NCI-H2081 (cell line): ENCODE results near the gene SLC24A3.

ENCODE experiments used
- DNase-seq, 2 experiments: peaks; one replicate each; lab custom pipeline; 2025; lab: John Stamatoyannopoulos, UW

The SLC24A3 gene

DNA sequence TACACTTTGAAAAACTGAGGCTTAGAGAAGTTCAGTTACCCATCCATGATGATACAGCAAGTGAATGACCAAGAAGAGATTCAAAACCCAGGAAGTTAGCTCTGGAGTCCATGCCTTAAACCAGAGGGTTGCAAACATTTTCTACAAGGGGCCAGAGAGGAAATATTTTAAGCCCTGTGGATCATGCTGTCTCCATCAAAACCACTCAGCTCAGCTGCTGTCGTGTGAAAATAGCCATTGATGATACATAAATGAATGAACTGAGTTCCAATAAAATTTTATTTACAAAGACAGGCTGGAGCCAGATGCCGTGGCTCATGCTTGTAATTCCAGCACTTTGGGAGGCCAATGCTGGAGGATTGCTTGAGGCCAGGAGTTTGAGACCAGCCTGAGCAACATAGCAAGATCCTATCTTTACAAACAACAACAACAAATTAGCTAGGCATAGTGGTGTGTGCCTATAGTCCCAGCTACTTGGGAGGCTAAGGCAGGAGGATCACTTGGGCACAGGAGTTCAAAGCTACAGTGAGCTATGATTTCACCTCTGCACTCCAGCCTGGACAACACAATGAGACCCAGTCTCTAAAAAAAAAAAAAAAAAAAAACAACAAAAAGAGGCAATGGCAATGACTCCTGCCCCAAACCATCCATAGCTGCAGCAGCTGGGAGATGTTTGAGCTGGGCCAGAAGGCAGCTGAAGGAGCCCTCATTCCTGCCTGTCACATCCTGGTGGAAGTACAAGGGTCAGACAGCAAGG lies 501.6 kb downstream of the SLC24A3 start:
- no peak for DNase-seq

DNA sequence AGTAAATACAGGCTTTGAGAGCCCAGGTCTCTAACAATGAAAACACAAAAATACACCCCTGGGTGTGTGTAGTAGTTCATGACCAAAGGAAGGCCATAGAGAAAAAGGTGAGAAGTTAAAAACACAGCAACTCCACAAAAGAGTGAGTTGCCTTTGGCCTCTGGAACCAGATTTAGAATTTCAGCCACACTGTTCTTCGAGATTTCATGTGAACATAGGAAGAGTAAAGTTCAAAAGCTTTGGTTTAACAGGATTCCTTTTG lies 502.1 kb downstream of the SLC24A3 start:
- DNase-seq = no peak

DNA sequence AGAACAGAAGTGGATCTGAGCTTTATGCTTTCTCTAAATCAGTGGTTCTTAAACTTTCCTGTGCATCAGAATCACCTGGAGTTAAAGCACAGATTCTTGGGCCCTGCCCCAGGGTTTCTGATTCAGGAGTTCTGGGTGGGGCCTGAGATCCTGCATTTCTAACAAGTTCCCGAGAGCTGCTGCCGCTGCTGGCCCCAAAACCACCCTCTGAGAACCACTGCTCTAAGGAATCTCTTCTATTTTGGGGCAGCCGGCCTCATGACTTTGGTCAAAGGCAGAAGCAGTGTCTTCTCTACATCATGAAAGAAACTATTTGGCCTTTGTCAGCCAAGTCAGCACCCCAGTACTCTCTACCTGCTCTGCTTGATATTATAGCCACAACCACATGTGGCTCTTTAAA lies 503.5 kb downstream of the SLC24A3 start:
- DNase-seq = no peak

DNA sequence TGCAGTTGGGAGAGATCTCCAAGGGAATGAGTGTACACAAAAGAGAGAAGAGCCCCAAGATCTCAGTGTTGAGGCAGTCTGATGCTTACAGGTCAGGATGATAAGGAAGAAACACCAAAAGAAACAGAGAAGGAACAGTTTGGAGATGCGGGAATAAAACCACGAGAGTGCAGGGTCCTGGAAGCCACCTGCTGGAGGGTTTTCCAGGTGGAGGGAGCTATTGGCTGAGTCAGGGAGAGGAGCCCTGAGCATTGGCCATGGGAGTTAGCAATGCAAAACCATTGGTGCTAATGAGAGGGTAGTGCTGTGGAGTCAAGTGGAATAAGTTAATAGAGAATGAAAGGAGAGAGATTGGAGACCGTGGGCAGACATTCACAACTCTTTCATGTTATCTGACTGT lies 506.4 kb downstream of the SLC24A3 start:
- DNase-seq = no peak

DNA sequence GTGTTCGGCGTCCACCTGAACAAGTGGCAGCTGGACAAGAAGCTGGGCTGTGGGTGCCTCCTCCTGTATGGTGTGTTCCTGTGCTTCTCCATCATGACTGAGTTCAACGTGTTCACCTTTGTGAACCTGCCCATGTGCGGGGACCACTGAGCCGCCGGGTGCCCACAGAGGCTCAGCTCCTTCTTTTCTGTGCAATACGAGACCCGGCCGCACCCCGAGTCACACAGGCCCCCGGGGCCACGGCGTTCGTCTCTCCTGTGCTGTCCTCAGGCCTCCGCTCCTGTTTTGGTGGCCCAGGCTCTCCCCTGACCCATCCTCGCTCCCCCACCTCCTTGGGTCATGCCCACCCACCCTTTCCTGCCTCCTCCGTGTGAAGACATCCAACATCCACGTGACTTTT lies 508.5 kb downstream of the SLC24A3 start:
- DNase-seq = no peak

DNA sequence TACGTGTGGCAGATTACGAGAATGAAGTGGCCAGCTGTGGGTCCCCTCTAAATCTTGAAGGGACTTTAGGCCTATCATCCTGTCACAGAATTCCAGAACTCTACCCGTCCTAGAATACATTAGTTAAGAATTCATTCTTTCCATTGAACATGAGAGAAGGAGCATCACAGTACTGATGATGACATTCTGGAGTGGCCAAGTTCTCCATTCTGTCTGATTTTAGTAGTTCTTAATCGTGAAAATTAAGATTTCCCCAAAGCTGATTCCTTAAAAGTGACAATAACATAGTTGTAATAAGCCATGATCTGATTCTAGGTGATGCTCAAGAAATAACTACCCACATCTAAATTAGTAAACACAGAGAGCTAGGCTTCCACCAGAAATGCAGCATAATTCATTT lies 510.6 kb downstream of the SLC24A3 start:
- DNase-seq = no peak

DNA sequence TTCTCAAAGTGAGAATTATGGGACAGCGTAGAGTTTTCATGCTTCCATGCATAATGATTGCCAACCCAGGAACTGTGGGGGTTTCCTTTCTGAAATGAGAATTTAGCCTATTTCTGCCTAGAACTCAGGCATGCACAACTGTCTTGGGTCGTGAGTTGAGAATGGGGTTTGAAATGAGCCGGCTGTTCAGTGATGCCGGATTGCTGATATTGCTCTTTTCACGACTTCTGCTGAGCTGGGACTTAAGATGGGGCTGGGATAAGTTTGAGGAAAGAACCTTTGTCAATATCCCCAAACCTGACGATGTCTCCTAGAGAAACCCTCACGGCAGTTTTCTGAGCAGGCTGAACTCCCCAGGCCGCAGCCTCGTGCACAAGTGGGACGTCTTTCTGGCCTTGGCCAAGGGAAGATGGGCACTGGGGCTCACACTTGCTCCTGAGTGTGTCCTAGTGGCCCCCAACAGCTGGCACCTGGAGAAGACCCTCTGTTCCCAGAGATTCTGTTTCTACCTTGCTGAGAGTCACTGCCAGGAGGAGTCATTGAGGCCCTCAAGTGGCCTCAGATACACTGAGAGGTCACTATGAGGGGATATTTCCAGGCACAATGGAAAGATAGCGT lies 511.5 kb downstream of the SLC24A3 start:
- DNase-seq = no peak

DNA sequence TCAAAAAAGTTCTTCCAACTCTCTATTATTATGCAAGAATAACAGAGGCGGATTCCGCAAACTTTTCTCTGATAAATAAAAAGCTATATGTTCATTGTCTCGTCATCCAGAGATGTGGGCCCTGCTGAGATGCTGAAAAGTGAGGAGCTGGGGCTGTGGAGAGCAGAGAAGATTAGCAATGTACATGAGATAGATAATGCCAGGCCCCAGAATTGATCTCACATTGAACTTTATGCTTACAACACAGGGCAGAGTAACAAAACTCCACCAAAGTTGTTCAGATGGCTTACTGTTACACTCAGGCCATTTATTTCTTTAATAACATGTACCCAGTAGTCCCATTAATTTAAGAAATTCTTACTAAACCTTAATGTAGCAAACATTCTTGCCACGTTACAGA lies 512.9 kb downstream of the SLC24A3 start:
- DNase-seq = no peak

DNA sequence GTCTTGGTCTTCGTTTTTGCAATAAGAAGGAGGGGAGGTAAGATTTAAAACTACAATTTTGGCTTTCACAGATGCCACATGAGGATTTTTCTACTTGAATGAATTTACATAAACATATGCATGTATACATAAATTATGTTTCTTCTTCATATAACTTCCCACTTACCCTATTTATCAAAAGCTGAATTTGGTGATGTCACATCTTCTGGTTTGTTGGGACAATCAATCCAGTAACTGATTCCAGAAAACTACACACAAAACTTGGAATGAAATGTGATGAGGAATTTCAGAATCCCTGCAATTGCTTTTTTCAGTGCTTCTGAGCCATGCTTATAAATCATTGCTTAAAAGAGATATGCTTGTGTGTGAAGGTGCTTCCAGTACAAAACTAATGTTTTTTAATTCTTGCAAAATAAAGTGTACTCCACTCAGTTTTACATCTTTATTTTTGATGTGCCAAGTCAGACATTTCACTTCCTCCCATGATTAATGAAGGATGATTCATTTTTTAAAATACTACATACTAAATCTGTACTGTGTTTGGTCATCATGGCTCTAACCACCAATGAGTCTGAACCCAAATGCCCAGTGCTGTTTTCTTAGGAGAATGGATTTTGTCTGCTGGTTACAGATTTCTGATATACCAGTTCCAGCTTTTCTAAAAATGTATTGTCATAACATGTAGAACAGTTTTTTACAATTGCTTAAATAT lies 513.5 kb downstream of the SLC24A3 start:
- DNase-seq = no peak

DNA sequence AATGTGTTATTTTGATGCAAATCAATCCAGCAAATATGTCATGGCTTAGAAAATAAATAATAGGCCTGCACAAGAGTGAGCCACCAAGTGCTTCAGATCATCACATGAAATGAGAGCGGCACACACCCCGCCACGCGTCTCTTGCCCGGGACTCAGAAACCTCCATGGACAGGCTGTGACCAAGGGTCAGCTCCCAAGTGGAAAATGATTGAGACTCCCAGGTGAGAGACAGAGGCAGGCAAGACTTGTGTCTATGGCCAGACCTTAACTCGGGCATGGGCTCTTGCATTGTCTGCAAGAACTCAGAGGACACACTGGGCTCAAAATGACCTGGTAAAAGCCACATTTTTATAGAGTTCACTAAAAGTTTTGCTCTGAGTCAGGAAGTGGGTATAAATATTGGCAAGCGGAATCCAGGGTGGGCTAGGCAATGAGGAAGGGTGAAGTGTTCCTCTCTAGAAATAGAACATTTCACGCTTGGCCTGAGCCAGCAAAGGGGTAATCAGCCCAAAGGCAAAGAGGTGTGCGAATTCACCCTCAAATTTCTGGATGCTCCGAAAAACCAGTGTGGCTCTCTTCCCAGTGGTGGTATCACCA lies 514.9 kb downstream of the SLC24A3 start:
- no peak for DNase-seq

DNA sequence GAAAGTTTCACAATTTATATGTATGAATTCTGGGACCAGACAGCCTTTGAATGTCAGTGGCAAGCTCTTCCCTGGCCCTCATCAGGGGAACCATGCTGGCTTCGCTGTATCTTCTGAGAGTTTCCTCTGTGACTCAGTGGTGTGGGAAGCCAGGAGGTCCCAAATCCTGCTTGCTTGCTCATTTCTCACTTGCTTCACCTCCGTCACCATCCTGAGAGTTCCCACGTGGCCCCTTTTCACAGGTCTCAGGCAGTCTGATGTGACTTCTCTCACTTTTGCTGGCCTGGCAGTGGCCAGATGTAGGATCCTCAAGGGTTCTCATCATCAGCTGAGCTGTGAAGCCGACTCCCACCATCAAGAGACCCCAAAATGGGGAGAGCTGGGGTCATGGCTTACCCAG lies 517.2 kb downstream of the SLC24A3 start:
- no peak for DNase-seq

DNA sequence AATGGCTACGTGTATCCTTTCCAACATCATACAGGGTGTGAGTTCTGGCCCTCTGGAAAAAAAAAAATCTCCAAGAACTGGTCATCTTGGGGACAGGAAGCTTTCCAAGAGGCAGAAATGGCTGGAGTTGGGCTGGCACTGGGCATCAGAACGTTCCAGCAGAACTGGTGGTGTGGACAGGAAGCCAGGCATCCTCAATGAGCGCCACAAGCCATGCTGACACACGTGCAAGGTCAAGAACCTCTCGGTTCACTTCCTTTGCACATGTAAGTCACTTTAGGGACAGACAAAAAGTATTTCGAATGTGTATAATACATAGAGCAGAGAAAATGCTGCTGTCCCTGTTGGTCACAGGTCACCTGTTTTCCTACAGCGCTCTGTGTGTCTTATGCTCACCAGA lies 518.3 kb downstream of the SLC24A3 start:
- no peak for DNase-seq

DNA sequence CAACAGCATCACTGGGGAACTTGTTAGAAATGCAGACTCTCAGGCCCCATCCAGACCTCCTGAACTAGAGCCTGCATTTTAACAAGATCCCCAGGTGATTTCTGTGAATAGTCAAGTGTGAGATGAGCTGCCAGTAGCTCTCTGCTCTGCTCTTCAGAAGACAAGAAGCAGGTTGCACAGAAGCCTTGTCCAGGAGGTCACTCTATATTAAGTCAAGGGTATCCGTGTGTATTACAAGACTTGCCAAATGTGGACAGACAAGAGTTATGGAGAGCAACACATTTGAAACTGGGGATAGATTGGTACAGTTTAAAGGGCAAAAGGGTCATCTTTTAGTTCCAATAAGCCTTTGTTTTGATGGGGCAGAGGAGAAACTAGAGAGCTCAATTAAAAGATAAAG lies 522.4 kb downstream of the SLC24A3 start:
- DNase-seq = no peak

DNA sequence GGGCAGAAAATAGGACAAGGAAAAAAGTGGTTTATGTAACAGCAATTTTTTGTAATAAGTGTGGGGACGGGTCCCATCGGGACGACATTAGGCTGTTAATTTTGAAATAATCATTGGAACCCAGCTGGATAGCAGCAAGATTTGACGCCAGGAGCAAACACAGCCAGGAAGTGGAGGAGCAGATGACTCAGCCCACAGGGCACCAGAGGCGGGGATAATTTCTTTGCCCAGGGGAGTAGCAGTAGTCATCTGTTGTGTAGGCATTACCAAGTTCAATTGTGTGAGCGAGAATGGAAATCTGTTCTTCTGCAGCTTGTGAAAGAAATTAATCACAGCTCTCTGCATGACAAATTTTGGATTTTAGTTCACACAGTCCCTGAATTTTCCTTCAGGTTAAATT lies 523.0 kb downstream of the SLC24A3 start:
- DNase-seq = peak; percentile 56 to 77

DNA sequence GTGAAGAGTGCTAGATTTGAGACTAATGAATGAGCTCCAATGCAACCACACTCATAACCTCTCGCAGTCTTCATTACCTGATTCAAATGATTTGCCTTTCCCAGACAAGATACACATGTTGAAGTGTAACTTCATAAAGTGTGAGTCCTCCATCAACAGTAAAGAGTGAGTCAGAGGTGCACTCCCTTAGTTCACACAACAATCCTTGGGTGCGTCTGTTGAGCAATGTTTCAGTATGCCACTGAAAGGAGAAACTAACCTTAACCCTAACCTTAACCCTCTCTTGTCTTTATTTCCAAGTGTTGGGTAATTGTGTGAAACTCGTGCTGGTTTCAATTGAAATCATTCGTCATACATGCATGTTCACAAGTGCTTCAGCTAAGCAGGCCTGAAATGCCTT lies 524.6 kb downstream of the SLC24A3 start:
- DNase-seq = no peak

DNA sequence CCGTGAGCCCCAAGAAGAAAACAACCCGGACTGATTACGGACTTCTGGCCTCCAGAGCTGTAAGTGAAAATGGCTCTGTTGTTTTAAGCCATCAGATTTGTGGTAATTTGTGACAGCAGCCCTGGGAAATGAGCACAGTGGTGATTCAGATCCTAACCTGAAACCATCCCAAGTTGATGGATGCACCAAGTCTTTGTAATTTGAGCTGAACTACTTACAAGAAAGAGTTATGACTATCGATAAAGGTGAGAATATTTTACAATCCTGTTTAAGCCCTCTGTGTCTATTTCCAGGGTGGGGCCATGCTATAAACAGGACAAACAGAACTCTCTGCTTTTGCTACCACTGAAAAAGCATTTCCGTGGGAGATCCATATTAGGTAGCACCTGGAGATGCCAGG lies 526.5 kb downstream of the SLC24A3 start:
- no peak for DNase-seq

DNA sequence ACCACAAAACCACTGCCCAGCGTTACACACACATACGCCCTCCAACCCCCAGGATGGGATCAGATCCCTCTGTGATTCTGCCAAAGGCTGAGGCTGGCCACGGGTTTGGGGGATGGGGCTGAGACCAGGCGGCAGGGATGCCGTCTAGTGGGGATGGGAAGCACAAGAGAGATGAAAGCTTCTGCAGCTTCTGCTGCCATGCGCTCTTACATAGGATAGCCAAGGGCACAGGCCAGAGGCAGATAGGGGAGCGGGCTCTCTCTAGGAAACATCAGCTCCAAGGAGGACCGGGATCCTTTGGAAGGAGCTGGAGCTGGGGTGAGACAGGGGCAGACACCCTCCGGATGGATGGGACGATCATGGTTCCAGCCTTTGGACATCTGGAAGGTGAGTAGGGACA lies 526.9 kb downstream of the SLC24A3 start:
- no peak for DNase-seq

DNA sequence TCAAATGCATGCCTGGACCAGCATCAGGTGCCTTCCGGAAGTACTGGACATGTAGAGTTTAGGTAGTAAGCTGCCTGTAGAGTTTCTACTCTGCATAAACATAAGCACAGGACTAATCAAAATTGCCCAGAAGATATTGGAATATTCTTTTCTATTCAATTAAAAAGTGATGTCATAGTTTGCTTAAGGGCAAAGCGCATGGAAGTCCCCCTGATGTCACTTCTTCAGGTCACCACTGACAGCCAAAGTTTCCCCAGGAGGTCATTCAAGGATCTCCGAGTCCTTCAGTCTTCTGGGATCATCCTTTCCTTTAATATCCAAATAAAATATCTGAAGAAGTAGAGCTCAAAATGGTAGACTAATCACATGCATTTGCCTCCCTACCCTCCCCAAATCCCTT lies 528.1 kb downstream of the SLC24A3 start:
- DNase-seq = no peak

DNA sequence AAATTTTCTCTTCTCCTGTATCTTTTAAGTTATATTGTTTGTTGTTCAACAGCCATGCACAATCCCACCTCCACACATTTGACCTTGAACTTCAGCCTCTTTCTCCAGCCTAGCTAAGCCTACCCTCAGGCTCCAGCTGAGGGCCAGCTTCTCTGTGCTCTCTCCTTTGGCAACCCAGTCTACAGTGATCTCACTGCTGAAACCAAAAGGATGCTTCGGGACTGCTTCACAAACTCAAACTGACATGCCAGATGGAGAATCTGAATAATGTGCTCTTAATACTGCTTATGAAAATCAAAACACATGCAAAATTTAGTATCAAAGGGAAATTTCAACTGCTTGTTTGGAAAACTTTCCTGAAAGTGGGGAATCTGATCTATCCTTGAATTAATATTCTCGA lies 529.5 kb downstream of the SLC24A3 start:
- DNase-seq = no peak

DNA sequence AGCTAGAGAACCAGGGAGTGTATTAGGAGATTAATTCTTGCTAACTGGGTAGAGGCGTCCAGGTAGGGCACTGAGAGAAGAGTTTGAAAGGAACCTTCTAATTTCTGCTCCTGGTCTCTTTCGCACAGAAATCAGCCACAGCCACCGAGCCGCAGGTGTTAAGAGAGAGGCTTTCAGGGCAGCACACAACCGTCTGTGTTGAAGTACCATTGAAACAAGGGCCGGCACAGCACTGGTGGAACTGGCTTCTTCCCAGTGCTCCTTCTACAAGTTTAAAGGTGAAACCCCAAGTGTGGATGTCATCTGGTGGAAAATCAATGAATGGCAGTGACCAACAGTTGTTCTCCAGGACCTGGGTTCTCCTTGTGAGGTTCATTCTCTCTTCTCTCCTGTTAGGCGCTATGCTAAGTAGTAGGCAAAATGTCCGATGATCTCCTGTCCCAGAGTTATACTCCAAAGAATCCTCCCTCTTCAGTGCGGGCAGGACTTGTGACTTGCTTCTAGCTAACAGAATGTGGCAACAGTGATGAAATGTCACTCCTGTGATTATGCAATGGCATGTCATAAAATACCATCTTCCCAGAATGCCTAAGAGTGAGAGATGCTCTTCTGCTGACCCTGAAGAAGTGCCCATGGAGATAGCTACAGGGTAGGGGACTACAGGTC lies 530.7 kb downstream of the SLC24A3 start:
- no peak for DNase-seq

DNA sequence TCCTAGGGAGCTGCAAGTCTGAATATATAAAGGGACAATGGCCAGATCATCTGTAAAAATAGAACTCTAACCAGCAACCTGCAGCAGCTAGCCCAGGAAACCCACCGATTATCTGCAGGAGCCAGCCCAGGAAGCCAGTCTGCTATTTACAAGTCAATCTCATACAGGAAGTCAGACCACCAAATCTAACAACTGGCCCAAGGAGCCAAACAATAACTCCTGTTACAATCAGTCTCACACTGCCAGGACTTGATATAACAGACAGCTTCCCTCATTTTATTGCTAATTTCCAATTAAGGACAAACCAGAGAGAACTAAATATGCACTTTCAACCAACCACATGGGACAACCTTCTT lies 531.2 kb downstream of the SLC24A3 start:
- no peak for DNase-seq

DNA sequence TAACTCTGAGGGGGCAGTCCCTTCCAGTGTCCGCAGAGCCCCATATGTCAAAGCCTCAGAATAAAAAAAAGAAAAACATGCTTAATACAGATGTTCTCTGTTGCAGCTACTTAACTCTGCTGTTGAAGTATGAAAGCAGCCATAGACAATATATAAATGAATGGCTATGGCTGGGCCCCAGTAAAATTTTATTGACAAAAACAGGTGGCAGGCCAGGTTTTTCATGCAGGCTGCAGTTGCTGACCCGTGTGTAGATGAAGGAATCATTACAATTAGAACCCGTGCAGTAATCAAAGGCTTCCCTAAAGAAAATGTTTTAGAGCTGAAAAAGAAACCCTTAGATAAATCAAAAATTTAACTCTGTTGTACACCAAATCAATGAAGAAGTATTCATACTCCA lies 532.7 kb downstream of the SLC24A3 start:
- no peak for DNase-seq

DNA sequence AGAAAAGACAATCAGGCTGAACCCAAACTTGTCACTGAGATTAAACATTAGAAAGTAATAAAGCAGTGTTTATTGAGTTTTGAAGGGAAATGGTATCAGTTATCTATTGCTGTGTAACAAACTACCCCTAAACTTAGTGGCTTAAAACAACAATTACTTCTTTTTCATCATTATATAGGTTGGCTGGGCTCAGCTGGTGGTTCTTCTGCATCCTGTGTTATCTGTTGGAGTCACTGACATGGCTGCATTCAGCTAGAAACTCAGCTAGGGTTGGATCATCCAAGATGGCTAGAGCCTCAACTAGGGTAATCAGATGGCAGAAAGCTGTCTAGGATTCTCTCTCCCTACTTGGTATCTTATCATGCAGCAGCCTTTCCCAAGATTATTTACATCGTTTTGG lies 533.1 kb downstream of the SLC24A3 start:
- no peak for DNase-seq
